GM20000 (cell line): ENCODE measurements around the gene PPDPF.
"Not testable (repeated sequence)": the region's sequence is repeated elsewhere in the genome, so short reads cannot be mapped to it uniquely, and the experiment has no call there.

Experiments used
- DNase-seq: peaks from one replicate; pipeline ENCODE4 v3.0.0; 2012; ENCODE audit warnings: low spot score
- CTCF ChIP-seq: IDR thresholded peaks from 2 replicates; pipeline ENCODE4 v1.5.1; 2012; ENCODE audit warnings: mild to moderate bottlenecking, control low read depth; ENCODE audit errors: extremely low read depth, missing control alignments

Gene PPDPF

GRCh38 chr20:63567136-63567385 lies 46.5 kb downstream of the PPDPF start:
- DNase-seq: no peak
- TF ChIP-seq CTCF: no peak

GRCh38 chr20:63567386-63568169 lies 47.0 kb downstream of the PPDPF start:
- DNase-seq: peak; percentile 83
- no peak for TF ChIP-seq CTCF

GRCh38 chr20:63568170-63568981 lies 47.8 kb downstream of the PPDPF start:
- no peak for TF ChIP-seq CTCF
- no peak for DNase-seq

- no peak for DNase-seq
Measured at GRCh38 chr20:63568986-63569949, 48.7 kb downstream of the PPDPF start.

GRCh38 chr20:63570281-63571086 lies 49.9 kb downstream of the PPDPF start:
- no peak for TF ChIP-seq CTCF
- no peak for DNase-seq

More at GRCh38 chr20:63568986-63569949, 48.7 kb downstream of the PPDPF start:
- no peak for TF ChIP-seq CTCF

- not testable (repeated sequence) for DNase-seq
Measured at GRCh38 chr20:63571087-63571478, 50.5 kb downstream of the PPDPF start.
